GM12878 (cell line): ENCODE data around the gene PLAGL1. TPM values are rescaled to one million over a fixed set of nuclear protein-coding genes. Genes with fewer than 3 reads are reported as not detected.

ENCODE experiments used
- ATAC-seq: fragments of 200-7000 bp; cut with Tn5 transposase; 3 replicates; pipeline ENCODE4 v1.9.1; 2020; ENCODE audit warnings: mild to moderate bottlenecking, moderate library complexity
- BruUV-seq: library from RNA; stranded (reverse); fragments of 400-500 nt; replicated peaks from 2 replicates; lab custom pipeline; 2021; lab: Mats Ljungman, UMichigan
- CTCF ChIA-PET: fragments of 300-600 bp; sonication (Branson Sonifier 250); formaldehyde crosslinking; extraction: SDS; loops from one replicate; lab custom pipeline; 2021; ENCODE audit warnings: inconsistent platforms; lab: Yijun Ruan, JAX
- POLR2A ChIA-PET: fragments of 350-600 bp; formaldehyde crosslinking; extraction: SDS; loops from one replicate; lab custom pipeline; 2021; ENCODE audit warnings: inconsistent platforms; lab: Charles Lee
- RAD21 ChIA-PET: fragments of 300-600 bp; sonication (Branson Sonifier 250); formaldehyde crosslinking; loops from one replicate; lab custom pipeline; 2023; ENCODE audit warnings: antibody characterized with exemption; ENCODE audit not compliant: unreplicated experiment; lab: Charles Lee
- SMC1A ChIA-PET: fragments of 300-600 bp; sonication (Branson Sonifier 250); formaldehyde crosslinking; loops from one replicate; lab custom pipeline; 2023; ENCODE audit not compliant: unreplicated experiment, uncharacterized antibody; lab: Charles Lee
- DNase-seq: peaks from one replicate; pipeline ENCODE4 v3.0.0-alpha.2; 2011; ENCODE audit warnings: low read depth, low spot score
- FAIRE-seq: peaks from 3 replicates; lab custom pipeline; 2011; peaks lifted over from hg19 to GRCh38; lab: Jason Lieb, UNC
- H2AFZ ChIP-seq: 2 replicates; pipeline ENCODE4 v1.6.0; 2011; ENCODE audit warnings: low read depth, low read length, control low read depth; ENCODE audit not compliant: control insufficient read depth
- H3K27ac ChIP-seq: 2 replicates; pipeline ENCODE4 v1.5.1; 2011; ENCODE audit warnings: control low read depth; ENCODE audit not compliant: control insufficient read depth, insufficient read depth
- H3K27me3 ChIP-seq, 2 experiments: replicated peaks in 1 of 2; 2 replicates each; pipeline versions ENCODE4 v1.6.0 to v1.6.1; 2011; ENCODE audit warnings: low read length in 1 of 2; ENCODE audit not compliant: control insufficient read depth in 2 of 2, insufficient read depth in 2 of 2
- H3K36me3 ChIP-seq, 2 experiments: 2 replicates each; pipeline ENCODE4 v1.5.1; 2011; ENCODE audit warnings: low read length in 1 of 2; ENCODE audit not compliant: control insufficient read depth in 2 of 2, insufficient read depth in 2 of 2
- H3K4me1 ChIP-seq: 2 replicates; pipeline ENCODE4 v1.6.1; 2011; ENCODE audit warnings: mild to moderate bottlenecking, low read length, moderate library complexity, mixed read lengths; ENCODE audit not compliant: control insufficient read depth, insufficient read depth
- H3K4me2 ChIP-seq: 2 replicates; pipeline ENCODE4 v1.6.0; 2011; ENCODE audit warnings: control low read depth; ENCODE audit not compliant: control insufficient read depth, insufficient read depth
- H3K4me3 ChIP-seq: fragments of 200-600 bp; sonication (generic); 2 replicates; pipeline ENCODE4 v1.5.1; 2016
- H3K79me2 ChIP-seq: 2 replicates; pipeline ENCODE4 v1.6.0; 2011; ENCODE audit warnings: low read length; ENCODE audit not compliant: control insufficient read depth, insufficient read depth
- H3K9ac ChIP-seq: 2 replicates; pipeline ENCODE4 v1.8.0; 2011; ENCODE audit warnings: low read length, control low read depth, mixed read lengths; ENCODE audit not compliant: control insufficient read depth, insufficient read depth
- H3K9me3 ChIP-seq: replicated peaks from 3 replicates; pipeline ENCODE4 v1.5.1; 2011; ENCODE audit warnings: mild to moderate bottlenecking, low read length; ENCODE audit not compliant: control insufficient read depth, insufficient read depth
- H4K20me1 ChIP-seq: 2 replicates; pipeline ENCODE4 v1.6.0; 2011; ENCODE audit not compliant: control insufficient read depth, insufficient read depth
- ATF7 ChIP-seq: fragments of 450-650 bp; IDR thresholded peaks from 2 replicates; pipeline ENCODE4 v1.6.1; 2016; ENCODE audit warnings: low read depth, mild to moderate bottlenecking
- BCLAF1 ChIP-seq: fragments of 450-650 bp; IDR thresholded peaks from 2 replicates; pipeline ENCODE4 v1.6.1; 2017; ENCODE audit warnings: antibody characterized with exemption, mild to moderate bottlenecking, moderate library complexity
- CBX3 ChIP-seq: fragments of 200-600 bp; sonication (generic); IDR thresholded peaks from 2 replicates; pipeline ENCODE4 v1.6.1; 2016; ENCODE audit warnings: low read depth, borderline replicate concordance
- E2F8 ChIP-seq: fragments of 450-650 bp; IDR thresholded peaks from 2 replicates; pipeline ENCODE4 v1.6.1; 2018; ENCODE audit warnings: mild to moderate bottlenecking, low read depth, moderate library complexity; ENCODE audit not compliant: partially characterized antibody
- FOXK2 ChIP-seq: fragments of 450-650 bp; IDR thresholded peaks from 2 replicates; pipeline ENCODE4 v1.6.1; 2017; ENCODE audit warnings: mild to moderate bottlenecking, moderate library complexity
- MEF2B ChIP-seq: fragments of 450-650 bp; IDR thresholded peaks from 2 replicates; pipeline ENCODE4 v1.6.1; 2018; ENCODE audit warnings: mild to moderate bottlenecking, moderate library complexity; ENCODE audit not compliant: partially characterized antibody, poor library complexity, severe bottlenecking
- NFYA ChIP-seq: IDR thresholded peaks from 2 replicates; pipeline ENCODE4 v1.6.1; 2011; ENCODE audit warnings: low read depth, mild to moderate bottlenecking, low read length, improper control_type of control experiment, borderline replicate concordance
- RCOR1 ChIP-seq: conservative IDR thresholded peaks from 2 replicates; pipeline ENCODE4 v1.6.1; 2012; ENCODE audit warnings: low read depth, low read length, improper control_type of control experiment
- SMAD5 ChIP-seq: IDR thresholded peaks from 2 replicates; pipeline ENCODE4 v1.6.1; 2016; ENCODE audit warnings: antibody characterized with exemption, low read depth
- SMARCA5 ChIP-seq: fragments of 450-650 bp; IDR thresholded peaks from 2 replicates; pipeline ENCODE4 v1.6.1; 2017; ENCODE audit warnings: mild to moderate bottlenecking
- SUPT20H ChIP-seq: IDR thresholded peaks from 2 replicates; pipeline ENCODE4 v1.6.1; 2011; ENCODE audit warnings: low read depth, mild to moderate bottlenecking, low read length, moderate library complexity, borderline replicate concordance; ENCODE audit not compliant: control insufficient read depth
- WRNIP1 ChIP-seq: IDR thresholded peaks from 2 replicates; pipeline ENCODE4 v1.6.1; 2011; ENCODE audit warnings: low read depth, low read length, improper control_type of control experiment, borderline replicate concordance
- YBX1 ChIP-seq: fragments of 450-650 bp; IDR thresholded peaks from 2 replicates; pipeline ENCODE4 v1.6.1; 2016; ENCODE audit warnings: antibody characterized with exemption
- WGBS: methylation state at CpG from one replicate; pipeline ENCODE4 v1.1.6; 2016; ENCODE audit warnings: low lambda C conversion rate; ENCODE audit not compliant: insufficient replicate concordance, insufficient coverage; ENCODE audit errors: missing lambda C conversion rate; 5-methylcytosine and 5-hydroxymethylcytosine counted together
- in situ Hi-C: fragments of 300-500 bp; cut with MboI; formaldehyde crosslinking; loops from 9 replicates; pipeline ENCODE4 v1.14.3; 2018; ENCODE audit warnings: mixed read lengths
- intact Hi-C: fragments of 100-400 bp; cut with micrococcal nuclease; formaldehyde crosslinking; loops from one replicate; pipeline ENCODE4 v1.14.2; 2022; ENCODE audit not compliant: unreplicated experiment
- polyA plus RNA-seq, 11 experiments: library from polyadenylated mRNA; depleted of rRNA in 4 of 11; unstranded in 6 of 11; stranded (reverse) in 5 of 11; fragments of >200 nt; fragmentation: Nextera tagmentation in 4 of 11; fragmentation: Illumina TruSeq in 1 of 11; extraction: Ambion mirVana in 4 of 11; extraction: Trizol in 1 of 11; gene quantifications; 1 replicate in 1 of 11; 2 replicates in 10 of 11; pipeline versions ENCODE4 v1.2.1 to v1.2.3, GENCODE V29; 2011 to 2016; ENCODE audit warnings: inconsistent platforms in 2 of 11, missing spikeins in 2 of 11, low read depth in 1 of 11
- total RNA-seq, 4 experiments: library from RNA; depleted of rRNA in 3 of 4; stranded (reverse); fragments of >200 nt in 3 of 4; fragmentation: Illumina TruSeq in 1 of 4; extraction: Trizol in 1 of 4; gene quantifications; 2 replicates each; pipeline versions ENCODE4 v1.2.1 to v1.2.3, GENCODE V29; 2013 to 2021
- TF ChIP-seq, protein P1 (sequence below): IDR thresholded peaks from 2 replicates; pipeline ENCODE4 v1.6.1; 2011; ENCODE audit warnings: borderline replicate concordance, low read depth, mild to moderate bottlenecking, moderate library complexity, low read length; ENCODE audit not compliant: insufficient read depth, poor library complexity, severe bottlenecking
- TF ChIP-seq, protein P2 (sequence below): fragments of 450-650 bp; IDR thresholded peaks from 2 replicates; pipeline ENCODE4 v1.6.1; 2016; ENCODE audit warnings: mild to moderate bottlenecking

The PLAGL1 gene
- total and polyA plus RNA-seq, 10 of the 15 experiments (the other 5 are each of a cell fraction or from before 2014, with no cell fraction given): 2.6 to 19.1 (median 5.7) TPM

GRCh38 chr6:143936347-143936746 is 71.7 kb downstream of the PLAGL1 start:
- H3K9me3 ChIP-seq: no peaks in the 10 kb centered on the region; the same call in 1 of the 3 replicates
- FAIRE-seq (no peak), ATAC-seq (no peak), DNase-seq (no peak)
- no peaks in the 10 kb centered on the region for H3K36me3 ChIP-seq
- H3K4me3 ChIP-seq: no peak overlapping the region
- SMC1A ChIA-PET: interaction anchor here (1.2 to 2.1 kb wide), 2 partner anchors 164 to 361 kb away, joined by 4 to 7 read pairs; no protein-coding TSS in a partner anchor
- no peaks in the 10 kb centered on the region for H3K79me2 ChIP-seq
- no peak overlapping the region for H2AFZ ChIP-seq
- intact Hi-C loops: no loop called here
- CTCF ChIA-PET: interaction anchor here (1.1 to 9.6 kb wide), 4 partner anchors 76 to 423 kb away, joined by 3 to 164 read pairs (median 8); no protein-coding TSS in a partner anchor
- WGBS: 56% methylated on average over 3 of the region's 3 CpGs
- H3K4me2 ChIP-seq: no peak overlapping the region
- H3K27ac ChIP-seq: no peak overlapping the region
- in situ Hi-C loops: no loop called here
- H3K4me1 ChIP-seq: peaks cover 5% of the 10 kb centered on the region; the same call in 1 of the 2 replicates
- RAD21 ChIA-PET: interaction anchor here (0.8 kb wide), 1 partner anchor 361 kb away, joined by 3 read pairs; no protein-coding TSS in a partner anchor
- H4K20me1 ChIP-seq: no peaks in the 10 kb centered on the region
- POLR2A ChIA-PET: no interaction called here
- H3K9ac ChIP-seq: no peak overlapping the region
- no peaks in the 10 kb centered on the region for H3K27me3 ChIP-seq
- BruUV-seq: no TSS peak
- TF ChIP-seq RCOR1 (no peak), SMARCA5 (no peak), SUPT20H (no peak), YBX1 (no peak), CBX3 (no peak), SMAD5 (no peak), BCLAF1 (no peak), ATF7 (no peak), FOXK2 (no peak), NFYA (no peak), WRNIP1 (no peak), E2F8 (no peak), MEF2B (no peak)
- TF ChIP-seq, protein P1, sequence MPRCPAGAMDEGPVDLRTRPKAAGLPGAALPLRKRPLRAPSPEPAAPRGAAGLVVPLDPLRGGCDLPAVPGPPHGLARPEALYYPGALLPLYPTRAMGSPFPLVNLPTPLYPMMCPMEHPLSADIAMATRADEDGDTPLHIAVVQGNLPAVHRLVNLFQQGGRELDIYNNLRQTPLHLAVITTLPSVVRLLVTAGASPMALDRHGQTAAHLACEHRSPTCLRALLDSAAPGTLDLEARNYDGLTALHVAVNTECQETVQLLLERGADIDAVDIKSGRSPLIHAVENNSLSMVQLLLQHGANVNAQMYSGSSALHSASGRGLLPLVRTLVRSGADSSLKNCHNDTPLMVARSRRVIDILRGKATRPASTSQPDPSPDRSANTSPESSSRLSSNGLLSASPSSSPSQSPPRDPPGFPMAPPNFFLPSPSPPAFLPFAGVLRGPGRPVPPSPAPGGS: no peak
- TF ChIP-seq, protein P2, sequence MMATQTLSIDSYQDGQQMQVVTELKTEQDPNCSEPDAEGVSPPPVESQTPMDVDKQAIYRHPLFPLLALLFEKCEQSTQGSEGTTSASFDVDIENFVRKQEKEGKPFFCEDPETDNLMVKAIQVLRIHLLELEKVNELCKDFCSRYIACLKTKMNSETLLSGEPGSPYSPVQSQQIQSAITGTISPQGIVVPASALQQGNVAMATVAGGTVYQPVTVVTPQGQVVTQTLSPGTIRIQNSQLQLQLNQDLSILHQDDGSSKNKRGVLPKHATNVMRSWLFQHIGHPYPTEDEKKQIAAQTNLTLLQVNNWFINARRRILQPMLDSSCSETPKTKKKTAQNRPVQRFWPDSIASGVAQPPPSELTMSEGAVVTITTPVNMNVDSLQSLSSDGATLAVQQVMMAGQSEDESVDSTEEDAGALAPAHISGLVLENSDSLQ: no peak
